ENCODE measurements around the gene CELSR1. TPM values are rescaled to one million over a fixed set of nuclear protein-coding genes. Genes with fewer than 3 reads are reported as not detected.

CELSR1 gene
- total RNA-seq, 1 experiment from 2014 or later = 19.6 TPM

DNA sequence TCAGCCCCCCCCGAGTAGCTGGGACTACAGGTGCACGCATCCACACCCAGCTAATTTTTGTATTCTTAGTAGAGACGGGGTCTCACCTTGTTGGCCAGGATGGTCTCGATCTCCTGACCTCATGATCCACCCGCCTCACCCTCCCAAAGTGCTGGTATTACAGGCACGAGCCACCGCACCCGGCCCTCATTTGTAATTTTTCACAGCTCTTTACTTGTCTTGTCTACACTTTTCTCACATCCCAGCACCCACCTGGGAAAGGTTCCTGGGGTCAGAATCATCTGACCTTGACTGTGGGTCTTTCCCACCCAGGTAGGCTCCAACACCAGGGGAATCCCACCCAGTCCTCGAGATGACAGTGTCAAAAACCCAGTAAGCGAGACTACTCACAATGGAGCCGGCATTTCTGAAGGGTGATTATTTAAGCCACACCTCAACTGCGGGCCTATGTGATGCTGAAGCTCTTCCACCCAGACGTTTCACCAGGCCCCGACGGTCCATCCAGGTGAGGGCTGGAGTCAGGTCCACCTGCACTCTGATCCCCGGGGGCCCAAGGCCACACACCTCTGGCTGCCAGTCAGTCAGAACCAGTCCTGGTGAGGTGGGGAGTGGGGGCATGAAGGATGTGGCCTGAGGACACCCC is 23.4 kb downstream of the CELSR1 start (continued):
- TF ChIP-seq ZFX (IDR thresholded peaks at IDR 0.05) (no peak), TCF7L2 (IDR thresholded peaks at IDR 0.05; ENCODE audit: borderline replicate concordance, extremely low read depth, insufficient read depth, insufficient read length) (no peak), ZNF274 (IDR thresholded peaks at IDR 0.05; ENCODE audit: low read depth, low read length) (no peak), CBX3 (IDR thresholded peaks at IDR 0.05; ENCODE audit: low read depth) (no peak)
- TF ChIP-seq, protein P1, sequence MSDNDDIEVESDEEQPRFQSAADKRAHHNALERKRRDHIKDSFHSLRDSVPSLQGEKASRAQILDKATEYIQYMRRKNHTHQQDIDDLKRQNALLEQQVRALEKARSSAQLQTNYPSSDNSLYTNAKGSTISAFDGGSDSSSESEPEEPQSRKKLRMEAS (IDR thresholded peaks at IDR 0.05) = no peak

DNA sequence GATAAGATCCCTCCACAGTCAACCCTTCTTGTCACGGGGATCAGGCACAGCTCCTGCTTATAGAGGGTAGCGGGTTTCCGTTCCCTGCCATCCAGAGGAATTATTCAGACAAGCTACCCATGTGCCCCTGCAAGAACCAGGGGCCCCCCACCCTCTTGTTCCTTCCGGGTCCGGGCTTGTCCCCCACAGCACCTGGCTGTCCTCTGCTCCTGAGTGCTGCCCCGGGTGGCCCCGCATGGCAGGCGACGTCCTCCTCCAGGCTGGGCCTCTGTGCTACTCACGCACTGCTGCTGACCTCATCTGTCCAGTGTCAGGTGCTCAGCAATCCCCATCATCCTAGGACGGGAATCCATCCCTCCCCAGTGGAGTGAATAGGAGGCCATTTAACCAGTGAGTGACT is 24.7 kb downstream of the CELSR1 start:
- POLR2A ChIA-PET = no interaction called here
- Histone ChIP-seq H3K4me1 (ENCODE audit: control insufficient read depth in 1 of 2, insufficient read depth in 2 of 2, low read length in 2 of 2) (peaks cover 9 to 18% of the 10 kb centered on the region in 2 experiments), H3K9me3 (ENCODE audit: control insufficient read depth in 1 of 2, insufficient read depth in 1 of 2, low read depth in 1 of 2, low read length in 2 of 2) (no peaks in the 10 kb centered on the region), H4K20me1 (ENCODE audit: insufficient read depth) (no peaks in the 10 kb centered on the region), H3K79me2 (ENCODE audit: insufficient read depth, low read length) (peaks cover 3% of the 10 kb centered on the region; the same call in 1 of the 2 replicates), H3K27ac (ENCODE audit: low read depth, low read length) (no peak overlapping the region), H3K9ac (ENCODE audit: low read length) (no peak overlapping the region), H2AFZ (ENCODE audit: low read depth, low read length, poor library complexity, severe bottlenecking) (no peak overlapping the region), H3K4me3 (replicated peaks in 1 of 2; ENCODE audit: low read depth in 1 of 2, low read length in 2 of 2) (no peak overlapping the region), H3K4me2 (ENCODE audit: low read length) (no peak overlapping the region), H3K9me2 (ENCODE audit: insufficient read depth) (no peaks in the 10 kb centered on the region), H3K36me3 (ENCODE audit: control insufficient read depth in 1 of 2, insufficient read depth in 2 of 2, low read length in 2 of 2) (no peaks in the 10 kb centered on the region), H3K27me3 (ENCODE audit: insufficient read depth, low read length) (no peaks in the 10 kb centered on the region)
- ATAC-seq (no peak), DNase-seq (ENCODE audit: low read depth, low spot score) (no peak)
- intact Hi-C loops (cut with micrococcal nuclease) = no loop called here
- BruUV-seq (replicated peaks) = no TSS peak
- CTCF ChIA-PET = no interaction called here
- TF ChIP-seq YY1 (IDR thresholded peaks at IDR 0.05; ENCODE audit: extremely low read depth, insufficient replicate concordance, low read depth, low read length) = no peak
- TF ChIP-seq ELF1 (IDR thresholded peaks at IDR 0.05; ENCODE audit: borderline replicate concordance, low read depth) = no peak
- TF ChIP-seq, protein P2, sequence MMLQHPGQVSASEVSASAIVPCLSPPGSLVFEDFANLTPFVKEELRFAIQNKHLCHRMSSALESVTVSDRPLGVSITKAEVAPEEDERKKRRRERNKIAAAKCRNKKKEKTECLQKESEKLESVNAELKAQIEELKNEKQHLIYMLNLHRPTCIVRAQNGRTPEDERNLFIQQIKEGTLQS (IDR thresholded peaks at IDR 0.05) = no peak
- TF ChIP-seq ZFX (IDR thresholded peaks at IDR 0.05) = no peak
- TF ChIP-seq, protein P1 (IDR thresholded peaks at IDR 0.05) = no peak
- TF ChIP-seq CEBPB (IDR thresholded peaks at IDR 0.05; ENCODE audit: low read depth) = no peak
- TF ChIP-seq, protein P3, sequence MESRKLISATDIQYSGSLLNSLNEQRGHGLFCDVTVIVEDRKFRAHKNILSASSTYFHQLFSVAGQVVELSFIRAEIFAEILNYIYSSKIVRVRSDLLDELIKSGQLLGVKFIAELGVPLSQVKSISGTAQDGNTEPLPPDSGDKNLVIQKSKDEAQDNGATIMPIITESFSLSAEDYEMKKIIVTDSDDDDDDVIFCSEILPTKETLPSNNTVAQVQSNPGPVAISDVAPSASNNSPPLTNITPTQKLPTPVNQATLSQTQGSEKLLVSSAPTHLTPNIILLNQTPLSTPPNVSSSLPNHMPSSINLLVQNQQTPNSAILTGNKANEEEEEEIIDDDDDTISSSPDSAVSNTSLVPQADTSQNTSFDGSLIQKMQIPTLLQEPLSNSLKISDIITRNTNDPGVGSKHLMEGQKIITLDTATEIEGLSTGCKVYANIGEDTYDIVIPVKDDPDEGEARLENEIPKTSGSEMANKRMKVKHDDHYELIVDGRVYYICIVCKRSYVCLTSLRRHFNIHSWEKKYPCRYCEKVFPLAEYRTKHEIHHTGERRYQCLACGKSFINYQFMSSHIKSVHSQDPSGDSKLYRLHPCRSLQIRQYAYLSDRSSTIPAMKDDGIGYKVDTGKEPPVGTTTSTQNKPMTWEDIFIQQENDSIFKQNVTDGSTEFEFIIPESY (IDR thresholded peaks at IDR 0.05; ENCODE audit: extremely low read depth, insufficient replicate concordance, low read length) = no peak
- TF ChIP-seq JUND (IDR thresholded peaks at IDR 0.05) = no peak
- TF ChIP-seq FOSL1 (IDR thresholded peaks at IDR 0.05; ENCODE audit: low read depth) = no peak
- TF ChIP-seq EZH2 (IDR thresholded peaks at IDR 0.05) = no peak
- TF ChIP-seq TCF7L2 (IDR thresholded peaks at IDR 0.05; ENCODE audit: borderline replicate concordance, extremely low read depth, insufficient read depth, insufficient read length) = no peak
- TF ChIP-seq CBX3 (IDR thresholded peaks at IDR 0.05; ENCODE audit: low read depth) = no peak
- no peak for TF ChIP-seq SRF (IDR thresholded peaks at IDR 0.05; ENCODE audit: low read depth)
- no peak for TF ChIP-seq SIN3A (IDR thresholded peaks at IDR 0.05; ENCODE audit: low read depth)
- TF ChIP-seq POLR2A (IDR thresholded peaks at IDR 0.05; ENCODE audit: borderline replicate concordance, extremely low read depth, insufficient read depth, insufficient read length) = no peak
- TF ChIP-seq, protein P4, sequence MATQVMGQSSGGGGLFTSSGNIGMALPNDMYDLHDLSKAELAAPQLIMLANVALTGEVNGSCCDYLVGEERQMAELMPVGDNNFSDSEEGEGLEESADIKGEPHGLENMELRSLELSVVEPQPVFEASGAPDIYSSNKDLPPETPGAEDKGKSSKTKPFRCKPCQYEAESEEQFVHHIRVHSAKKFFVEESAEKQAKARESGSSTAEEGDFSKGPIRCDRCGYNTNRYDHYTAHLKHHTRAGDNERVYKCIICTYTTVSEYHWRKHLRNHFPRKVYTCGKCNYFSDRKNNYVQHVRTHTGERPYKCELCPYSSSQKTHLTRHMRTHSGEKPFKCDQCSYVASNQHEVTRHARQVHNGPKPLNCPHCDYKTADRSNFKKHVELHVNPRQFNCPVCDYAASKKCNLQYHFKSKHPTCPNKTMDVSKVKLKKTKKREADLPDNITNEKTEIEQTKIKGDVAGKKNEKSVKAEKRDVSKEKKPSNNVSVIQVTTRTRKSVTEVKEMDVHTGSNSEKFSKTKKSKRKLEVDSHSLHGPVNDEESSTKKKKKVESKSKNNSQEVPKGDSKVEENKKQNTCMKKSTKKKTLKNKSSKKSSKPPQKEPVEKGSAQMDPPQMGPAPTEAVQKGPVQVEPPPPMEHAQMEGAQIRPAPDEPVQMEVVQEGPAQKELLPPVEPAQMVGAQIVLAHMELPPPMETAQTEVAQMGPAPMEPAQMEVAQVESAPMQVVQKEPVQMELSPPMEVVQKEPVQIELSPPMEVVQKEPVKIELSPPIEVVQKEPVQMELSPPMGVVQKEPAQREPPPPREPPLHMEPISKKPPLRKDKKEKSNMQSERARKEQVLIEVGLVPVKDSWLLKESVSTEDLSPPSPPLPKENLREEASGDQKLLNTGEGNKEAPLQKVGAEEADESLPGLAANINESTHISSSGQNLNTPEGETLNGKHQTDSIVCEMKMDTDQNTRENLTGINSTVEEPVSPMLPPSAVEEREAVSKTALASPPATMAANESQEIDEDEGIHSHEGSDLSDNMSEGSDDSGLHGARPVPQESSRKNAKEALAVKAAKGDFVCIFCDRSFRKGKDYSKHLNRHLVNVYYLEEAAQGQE (IDR thresholded peaks at IDR 0.05; ENCODE audit: low read depth) = no peak
- no peak for TF ChIP-seq RAD21 (IDR thresholded peaks at IDR 0.05; ENCODE audit: low read depth)
- no peak for TF ChIP-seq EGR1 (IDR thresholded peaks at IDR 0.05; ENCODE audit: low read depth)
- TF ChIP-seq SP1 (IDR thresholded peaks at IDR 0.05; ENCODE audit: low read depth) = no peak
- RAD21 ChIA-PET (ENCODE audit: low non-redundant PET in 1 of 2, low total read pairs in 2 of 2, uncharacterized antibody in 2 of 2, unreplicated experiment in 2 of 2) = no interaction called here
